GM10847 (cell line): Measurements from ENCODE around the gene MED8.

Experiments
- POLR2A ChIP-seq: IDR thresholded peaks from 2 replicates; pipeline ENCODE4 v1.6.1; 2011; ENCODE audit not compliant: insufficient read length; ENCODE audit errors: extremely low read depth

MED8 gene

DNA sequence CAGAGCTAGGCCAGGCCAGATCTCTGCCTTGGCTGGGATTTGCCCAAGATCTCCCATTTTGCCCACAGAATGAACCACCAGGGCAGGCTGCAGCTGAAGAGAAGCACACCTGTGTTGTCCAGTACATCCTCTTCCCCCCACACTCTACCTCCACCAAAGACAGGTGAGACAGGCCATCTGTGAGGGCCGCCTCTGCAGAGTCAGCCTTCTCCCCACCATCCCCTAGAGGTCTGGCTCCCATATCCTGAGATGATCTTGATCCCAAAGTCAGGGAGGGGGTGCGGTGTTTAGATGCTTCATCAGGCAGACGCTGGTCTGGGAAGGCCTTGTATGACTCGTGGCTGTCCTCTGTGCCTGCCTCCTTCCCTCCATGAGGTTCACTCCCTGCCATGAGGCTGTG is 35.4 kb upstream of the MED8 start:
- TF ChIP-seq POLR2A, result no peak

GRCh38 chr1:43423672-43424550 is 34.3 kb upstream of the MED8 start:
- no peak for TF ChIP-seq POLR2A

DNA sequence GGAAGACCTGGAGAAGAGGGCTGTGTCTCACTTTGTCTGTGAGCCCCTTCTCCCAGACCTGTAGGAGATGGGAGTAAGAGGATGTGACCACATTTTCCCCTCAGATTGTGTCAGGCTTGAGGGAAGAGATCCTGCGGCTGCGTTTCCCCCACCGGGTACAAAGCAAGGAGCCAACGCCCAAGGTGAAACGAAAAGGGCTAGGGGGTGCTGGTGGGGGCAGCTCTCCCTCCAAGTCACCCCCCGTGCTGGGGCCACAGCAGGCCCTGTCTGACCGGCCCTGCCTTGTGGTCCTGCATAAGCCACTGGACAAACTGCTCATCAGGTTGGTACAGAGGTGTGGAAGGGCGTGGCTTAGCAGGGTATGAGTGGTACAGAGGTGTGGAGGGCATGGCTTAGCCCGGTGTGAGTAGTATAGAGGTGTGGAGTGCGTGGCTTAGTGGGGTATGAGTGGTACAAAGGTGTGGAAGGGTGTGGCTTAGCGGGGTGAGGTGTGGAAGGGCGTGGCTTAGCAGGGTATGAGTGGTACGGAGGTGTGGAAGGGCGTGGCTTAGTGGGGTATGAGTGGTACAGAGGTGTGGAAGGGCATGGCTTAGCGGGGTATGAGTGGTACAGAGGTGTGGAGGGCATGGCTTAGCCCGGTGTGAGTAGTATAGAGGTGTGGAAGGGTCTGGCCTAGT is 33.5 kb upstream of the MED8 start:
- no peak for TF ChIP-seq POLR2A

DNA sequence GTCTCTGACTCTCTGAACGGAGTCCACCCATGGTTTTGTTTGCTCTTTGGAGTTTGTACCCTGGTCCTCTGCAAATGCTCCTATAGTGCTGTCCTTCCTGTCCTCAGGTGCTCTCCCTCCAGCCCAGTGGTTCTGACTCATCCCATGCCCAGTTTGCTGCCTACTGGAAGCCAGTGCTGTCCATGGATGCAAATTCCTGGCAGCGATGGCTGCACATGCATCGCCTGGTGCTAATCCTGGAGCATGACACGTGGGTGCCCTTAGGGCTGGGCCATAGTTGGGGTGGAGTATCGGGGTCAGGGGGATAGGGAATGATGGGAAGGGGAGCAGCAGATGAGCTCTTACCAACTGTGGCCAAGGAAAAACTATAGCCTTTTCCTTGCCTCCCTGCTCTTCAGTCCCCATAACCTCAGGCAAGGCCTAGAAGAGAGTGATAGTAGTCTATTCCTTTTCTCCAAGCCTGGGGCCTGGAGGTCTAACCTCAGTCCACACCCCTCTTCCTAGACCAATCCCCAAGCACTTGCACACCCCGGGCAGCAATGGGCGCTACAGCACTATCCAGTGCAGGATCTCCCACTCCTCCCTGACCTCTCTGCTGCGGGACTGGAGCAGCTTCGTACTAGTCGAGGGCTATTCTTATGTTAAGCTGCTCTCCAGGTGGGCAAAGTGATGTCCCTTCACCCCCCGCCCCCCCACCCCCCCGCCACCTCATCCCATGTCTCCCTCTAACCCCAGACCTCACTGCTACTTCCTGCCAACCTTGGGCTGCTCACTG is 32.6 kb upstream of the MED8 start:
- no peak for TF ChIP-seq POLR2A

- TF ChIP-seq POLR2A, result no peak
These were observed 31.8 kb upstream of the MED8 start for GRCh38 chr1:43421396-43421795.

DNA sequence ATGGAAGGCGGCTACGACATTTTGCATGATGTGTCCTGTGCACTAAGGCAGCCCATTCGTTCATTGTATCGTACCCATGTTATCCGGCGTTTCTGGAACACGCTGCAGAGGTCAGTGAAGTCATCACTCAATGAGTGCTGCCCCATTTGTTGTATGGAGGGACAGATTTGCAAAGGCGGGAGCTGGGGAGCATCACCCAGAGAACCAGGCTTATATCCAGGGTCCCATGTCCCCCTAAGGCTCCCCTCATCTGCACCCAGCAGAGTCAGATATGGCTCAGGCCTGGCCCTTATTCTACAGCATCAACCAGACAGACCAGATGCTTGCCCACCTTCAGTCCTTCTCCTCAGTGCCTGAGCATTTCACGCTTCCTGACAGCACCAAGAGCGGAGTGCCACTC is 31.3 kb upstream of the MED8 start:
- no peak for TF ChIP-seq POLR2A

DNA sequence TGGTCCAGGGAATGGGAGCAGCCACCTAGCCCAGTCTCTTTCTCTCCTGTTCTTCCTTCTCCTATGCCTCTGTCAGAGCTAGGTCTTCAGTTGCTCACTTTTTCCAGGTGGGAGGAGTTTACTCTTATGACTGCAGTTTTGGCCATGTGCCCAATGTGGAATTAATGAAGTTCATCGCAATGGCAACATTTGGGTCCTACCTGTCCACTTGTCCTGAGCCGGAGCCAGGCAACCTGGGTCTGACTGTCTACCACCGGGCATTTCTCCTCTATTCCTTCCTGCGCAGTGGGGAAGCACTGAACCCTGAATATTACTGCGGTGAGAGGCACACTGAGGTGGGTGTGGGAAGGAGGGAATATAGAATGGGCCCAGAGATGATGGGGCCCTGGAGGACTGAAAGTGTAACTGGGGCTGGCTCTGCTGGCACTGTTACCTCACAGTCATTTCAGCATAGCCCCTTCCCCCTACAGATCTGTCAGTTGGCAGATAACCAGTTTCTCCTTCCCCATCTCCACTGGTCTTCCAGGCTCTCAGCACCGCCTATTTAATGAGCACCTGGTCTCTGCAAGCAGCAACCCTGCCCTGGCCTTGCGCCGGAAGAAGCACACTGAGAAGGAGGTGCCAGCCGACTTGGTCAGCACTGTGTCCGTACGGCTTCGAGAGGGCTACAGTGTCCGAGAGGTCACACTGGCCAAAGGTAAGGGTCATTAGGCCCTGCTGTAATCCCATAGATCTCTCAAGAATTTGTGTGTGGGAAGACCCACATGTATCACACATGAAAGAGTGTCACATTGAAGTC is 30.2 kb upstream of the MED8 start:
- TF ChIP-seq POLR2A, result no peak

GRCh38 chr1:43418858-43419257 is 29.3 kb upstream of the MED8 start:
- no peak for TF ChIP-seq POLR2A

- TF ChIP-seq POLR2A, result no peak
These were observed 26.3 kb upstream of the MED8 start for GRCh38 chr1:43415901-43416300.

DNA sequence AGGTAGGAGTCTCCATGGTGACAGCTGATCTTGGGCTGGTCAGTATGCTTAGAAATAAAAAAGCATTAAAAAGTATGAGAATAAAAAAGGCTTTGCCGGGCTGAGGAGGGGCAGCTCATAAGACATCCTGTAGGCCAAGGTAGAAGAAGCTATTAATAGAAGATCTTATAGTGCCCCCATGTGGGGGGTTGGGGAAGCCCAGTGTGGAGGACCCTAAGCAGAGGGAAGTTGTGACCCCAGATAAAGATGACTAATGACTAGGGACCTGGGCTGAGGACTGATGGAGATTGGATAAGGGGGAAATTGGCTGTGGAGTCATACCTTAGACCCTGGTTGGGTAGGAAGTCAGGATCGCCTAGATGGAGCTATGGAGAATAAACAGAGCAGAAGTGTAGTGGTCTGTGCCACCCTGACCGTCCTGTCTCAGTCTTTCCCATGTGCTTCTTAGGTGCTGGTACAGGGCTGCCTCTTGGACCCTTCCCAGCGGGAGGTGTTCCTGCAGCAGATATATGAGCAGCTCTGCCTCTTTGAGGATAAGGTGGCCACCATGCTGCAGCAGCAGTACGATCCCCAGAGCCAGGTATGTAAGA is 25.1 kb upstream of the MED8 start:
- TF ChIP-seq POLR2A, result no peak

DNA sequence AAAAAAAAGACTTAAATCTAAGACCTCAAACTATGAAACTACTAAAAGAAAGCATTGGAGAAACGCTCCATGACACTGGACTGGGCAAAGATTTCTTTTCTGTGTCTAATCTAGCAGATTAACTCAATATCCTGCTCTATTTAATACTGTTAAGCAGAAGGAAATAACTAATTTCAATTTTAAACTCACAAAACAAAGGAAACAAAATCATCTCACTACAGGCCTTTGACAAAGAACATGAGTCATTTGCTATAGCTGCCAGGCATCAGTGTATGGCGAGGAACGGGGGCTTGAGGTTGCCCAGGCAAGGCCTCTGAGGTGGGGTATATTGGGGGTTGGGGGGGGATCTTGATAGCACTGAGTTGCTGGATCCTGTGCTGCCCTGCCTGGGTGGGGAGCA is 21.0 kb upstream of the MED8 start:
- TF ChIP-seq POLR2A, result no peak

DNA sequence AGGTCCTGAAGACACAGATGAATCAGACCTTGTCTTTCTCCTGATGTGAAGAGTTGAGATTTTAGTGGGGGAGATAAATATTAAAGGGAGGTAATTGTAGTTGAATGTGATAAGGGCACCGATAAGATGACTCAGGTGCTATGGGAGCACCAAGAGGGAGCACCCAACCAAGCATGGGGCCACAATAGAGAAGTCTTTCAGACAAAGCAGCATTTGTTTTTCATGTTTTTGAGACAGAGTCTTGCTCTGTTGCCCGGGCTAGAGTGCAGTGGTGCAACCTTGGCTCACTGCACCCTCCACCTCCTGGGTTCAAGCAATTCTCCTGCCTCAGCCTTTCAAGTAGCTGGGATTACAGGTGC is 16.3 kb upstream of the MED8 start:
- no peak for TF ChIP-seq POLR2A

DNA sequence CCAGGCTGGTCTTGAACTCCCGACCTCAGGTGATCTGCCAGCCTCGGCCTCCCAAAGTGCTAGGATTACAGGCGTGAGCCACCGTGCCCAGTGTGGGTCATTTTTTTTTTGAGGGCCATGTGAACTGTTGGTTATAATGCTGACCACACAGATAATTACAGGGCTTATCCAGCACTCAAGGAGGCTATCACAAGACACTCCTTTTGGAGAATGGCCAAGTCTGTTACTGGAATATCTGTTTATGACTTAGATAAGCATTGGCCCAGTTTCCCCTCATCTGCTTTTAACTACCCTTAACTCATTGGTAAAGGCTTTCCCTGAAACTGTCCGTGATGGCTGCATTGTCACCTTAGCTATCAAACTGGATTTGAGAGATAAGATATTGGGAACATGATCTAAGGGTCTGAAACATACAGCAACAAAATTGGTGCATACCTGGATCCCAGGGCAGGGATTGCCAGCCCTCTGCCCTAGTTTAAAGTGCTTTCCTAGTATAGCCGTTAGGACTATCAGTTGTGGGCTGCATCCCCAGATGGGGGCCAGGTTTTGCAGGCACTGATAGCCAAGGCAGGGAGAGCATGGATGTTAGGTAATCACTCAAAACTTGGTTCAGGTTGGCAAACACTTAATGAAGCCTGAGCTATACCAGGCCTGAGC is 15.7 kb upstream of the MED8 start:
- TF ChIP-seq POLR2A, result no peak

- no peak for TF ChIP-seq POLR2A
These were observed 14.8 kb upstream of the MED8 start for GRCh38 chr1:43404353-43404752.
